Smooth muscle cell of trachea (primary cell): ENCODE data around the gene CHST13. TPM values are rescaled to one million over a fixed set of nuclear protein-coding genes. Genes with fewer than 3 reads are reported as not detected.

Experiments used
- total RNA-seq: library from RNA; depleted of rRNA; stranded (reverse); fragments of >200 nt; gene quantifications from 2 replicates; pipeline ENCODE4 v1.2.1, GENCODE V29; 2014

The CHST13 gene, protein sequence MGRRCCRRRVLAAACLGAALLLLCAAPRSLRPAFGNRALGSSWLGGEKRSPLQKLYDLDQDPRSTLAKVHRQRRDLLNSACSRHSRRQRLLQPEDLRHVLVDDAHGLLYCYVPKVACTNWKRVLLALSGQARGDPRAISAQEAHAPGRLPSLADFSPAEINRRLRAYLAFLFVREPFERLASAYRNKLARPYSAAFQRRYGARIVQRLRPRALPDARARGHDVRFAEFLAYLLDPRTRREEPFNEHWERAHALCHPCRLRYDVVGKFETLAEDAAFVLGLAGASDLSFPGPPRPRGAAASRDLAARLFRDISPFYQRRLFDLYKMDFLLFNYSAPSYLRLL
- total RNA-seq = 0.15 and 0.17 TPM in 2 replicates

DNA sequence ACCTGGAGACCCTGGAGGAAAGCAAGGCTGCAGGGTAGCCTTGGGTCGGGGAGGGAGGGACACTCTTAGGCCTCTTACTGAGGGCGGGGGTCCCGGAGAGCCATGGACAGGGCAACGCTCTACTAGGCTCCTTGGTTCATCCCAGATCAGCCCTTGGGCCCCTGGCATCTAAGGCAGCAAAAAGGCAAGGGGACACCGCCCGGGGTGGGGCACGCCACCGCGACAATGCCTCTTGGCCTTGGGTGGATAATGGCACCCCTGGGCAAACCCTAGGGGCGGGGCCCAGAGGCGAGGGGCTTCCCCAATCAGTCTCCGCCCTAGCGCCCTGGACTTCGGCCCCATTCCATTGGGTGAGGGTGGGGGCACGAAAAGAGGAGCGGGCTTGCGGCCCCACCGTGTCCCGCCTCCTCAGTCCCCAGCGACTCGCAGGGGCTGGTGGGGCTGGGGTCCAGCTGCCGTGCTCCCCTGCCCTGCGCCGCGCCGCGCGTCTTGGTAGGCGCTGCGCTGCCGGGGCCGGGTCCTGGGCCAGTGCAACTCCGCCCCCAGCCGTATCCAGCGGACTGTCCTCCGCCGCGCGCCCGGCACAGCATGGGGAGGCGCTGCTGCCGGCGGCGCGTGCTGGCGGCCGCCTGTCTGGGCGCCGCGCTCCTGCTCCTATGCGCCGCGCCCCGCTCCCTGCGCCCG, at the start of gene CHST13:
CHST13 (plus strand) TSS at position 411 of the 684 bp plus-strand sequence; CDS start at position 589, 178 bp downstream.

DNA sequence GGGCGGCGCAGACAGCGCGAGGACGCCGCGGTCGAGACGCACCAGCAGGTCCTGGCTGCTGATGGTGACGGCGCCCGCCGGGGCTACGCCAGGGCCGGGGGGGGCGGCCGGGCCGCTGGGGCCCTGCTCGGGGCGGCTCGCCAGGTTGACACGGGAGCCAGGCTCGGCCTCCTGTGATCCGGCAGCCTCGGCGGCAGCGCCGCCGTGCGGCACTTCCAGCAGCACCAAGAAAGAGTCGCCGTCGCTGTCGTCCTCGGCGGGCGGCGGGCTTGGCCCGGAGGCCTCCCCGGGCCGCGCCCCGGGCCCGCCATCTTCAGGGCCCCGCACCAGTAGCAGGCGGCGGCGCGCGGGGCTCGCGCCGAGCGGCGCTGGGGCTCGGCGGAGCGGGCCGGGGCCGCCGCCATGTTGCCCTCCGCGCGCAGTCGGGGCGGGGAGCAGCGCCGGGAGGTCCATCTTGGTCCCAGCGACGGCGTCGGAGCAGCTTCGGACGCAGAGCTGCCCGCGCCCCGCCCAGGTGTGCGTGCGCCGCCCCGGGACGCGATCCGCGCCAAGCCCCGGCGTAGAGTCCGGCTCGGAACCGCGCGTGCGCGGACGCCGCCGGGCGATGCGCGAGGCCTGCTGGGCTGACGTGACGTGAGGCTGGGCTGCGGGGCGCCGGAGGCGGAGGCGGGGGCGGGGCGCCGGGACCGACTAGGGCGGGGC, 48.4 kb upstream of the CHST13 start, which contains the start of gene ZXDC:
ZXDC (minus strand) TSS at position 479 of the 702 bp plus-strand sequence; CDS start at position 453, 26 bp downstream.

DNA sequence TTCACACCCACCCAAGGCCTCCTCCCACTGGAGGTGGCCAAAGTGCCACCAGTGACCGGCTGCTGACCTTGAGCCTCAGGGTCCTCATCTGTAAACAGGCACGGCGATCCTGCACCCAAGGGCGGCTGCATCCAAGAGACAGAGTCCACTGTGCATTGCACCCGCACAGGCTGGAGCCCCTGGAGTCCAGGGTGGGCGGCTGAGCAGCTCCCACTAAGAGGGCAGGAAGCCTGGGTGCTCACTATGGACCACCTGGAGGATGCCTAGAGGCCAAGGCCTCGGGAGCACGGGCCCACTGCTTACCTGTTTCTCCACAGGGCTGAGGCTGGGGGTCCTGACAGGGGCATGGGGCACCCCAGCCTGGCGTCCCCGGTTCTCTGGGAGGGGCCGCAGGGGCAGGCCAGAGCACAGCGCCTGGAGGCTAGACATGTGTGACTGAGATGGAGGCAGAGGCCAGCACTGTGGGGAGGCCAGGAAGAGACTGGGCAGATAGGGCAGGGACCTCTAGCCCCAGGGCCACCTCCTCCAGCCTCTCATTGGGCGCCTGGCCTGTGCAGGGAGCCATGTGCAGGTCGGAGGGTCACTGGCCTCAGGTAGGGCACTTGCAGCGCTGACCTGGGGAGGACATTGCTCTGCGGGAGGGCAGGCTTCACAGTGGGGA, 6.5 kb upstream of the CHST13 start, which contains the start of gene UROC1:
UROC1 (minus strand) TSS at position 483 of the 661 bp plus-strand sequence; CDS start at position 429, 54 bp downstream.

DNA sequence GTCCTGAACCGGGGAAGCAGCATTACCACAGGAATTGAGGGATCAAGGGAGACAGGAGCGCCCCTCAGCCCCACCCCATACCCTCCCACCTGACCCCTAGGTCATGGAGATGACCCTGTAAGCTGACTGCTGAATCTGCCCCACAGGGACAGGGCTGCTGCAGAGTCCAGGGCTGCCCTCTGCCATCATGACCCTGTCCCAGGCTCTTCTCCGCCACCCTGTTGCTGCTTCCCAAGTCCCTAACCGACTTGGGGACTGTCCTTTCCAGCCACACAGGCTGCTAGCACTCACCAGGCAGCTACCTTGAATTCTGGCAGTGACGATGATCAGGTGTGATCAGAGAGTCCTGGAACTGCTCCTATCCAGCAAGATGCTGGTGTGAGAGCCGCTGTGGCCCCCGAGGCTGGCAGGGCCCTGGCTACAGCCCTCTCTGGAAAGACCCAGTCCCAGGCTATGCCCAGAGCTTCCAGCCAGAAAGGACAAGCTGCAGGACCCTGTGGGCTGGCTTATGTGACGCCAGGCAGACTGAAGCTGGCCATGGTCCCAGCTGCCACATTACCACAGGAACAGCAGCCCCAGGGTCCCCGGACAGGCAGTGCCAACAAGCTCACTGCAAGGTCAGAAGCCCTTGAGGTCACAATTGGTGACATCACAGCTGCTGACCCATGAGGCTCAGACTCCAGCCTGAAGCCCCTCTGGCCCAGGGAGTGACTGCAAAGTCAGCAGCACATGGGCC, 34.5 kb downstream of the CHST13 start, which contains the start of gene C3orf22:
C3orf22 (minus strand) TSS at position 597 of the 736 bp plus-strand sequence. CDS start 5,542 bp downstream, outside the sequence.

Other genes starting within 250 kb of the CHST13 start
- 3.2 and 4.1 TPM in 2 replicates for gene KLF15, start 166.7 kb upstream of the CHST13 start, total RNA-seq
- not detected in 2 replicates for gene CFAP100, start 129.2 kb upstream of the CHST13 start, total RNA-seq
- 17.7 and 27.1 TPM in 2 replicates for gene ZXDC, start 48.3 kb upstream of the CHST13 start, total RNA-seq
- not detected in 2 replicates for gene UROC1, start 6.4 kb upstream of the CHST13 start, total RNA-seq
- gene C3orf22, start 34.8 kb downstream of the CHST13 start, total RNA-seq = not detected in 2 replicates
- gene TXNRD3, start 131.0 kb downstream of the CHST13 start, total RNA-seq = 8.3 and 10.3 TPM in 2 replicates
- 12.6 and 13.7 TPM in 2 replicates for gene CHCHD6, start 180.1 kb downstream of the CHST13 start, total RNA-seq